Measurements from ENCODE around the gene ALKBH5.
A peak's percentile ranks its signal among the peaks of the same experiment; 100 is the strongest.

ALKBH5 gene

DNA sequence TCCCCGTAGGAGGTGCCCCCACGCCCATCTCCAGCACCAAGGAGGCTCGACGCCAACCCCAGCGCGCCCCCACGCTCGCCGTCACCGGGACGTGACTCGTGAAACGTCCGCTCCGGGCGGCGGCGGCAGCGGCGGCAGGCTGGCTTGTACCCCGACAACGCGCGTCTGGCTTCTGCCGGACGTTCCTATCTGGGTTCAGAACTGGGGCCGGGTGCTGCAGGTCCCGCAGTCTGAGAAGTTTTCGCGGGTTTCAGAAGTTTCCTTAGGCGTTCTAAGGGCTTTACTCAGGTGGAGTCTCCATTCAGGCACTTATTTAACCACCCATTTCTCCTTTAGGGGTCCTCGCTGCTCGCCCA, 672 bp upstream of the ALKBH5 start (continued):
- TF ChIP-seq, protein P1, sequence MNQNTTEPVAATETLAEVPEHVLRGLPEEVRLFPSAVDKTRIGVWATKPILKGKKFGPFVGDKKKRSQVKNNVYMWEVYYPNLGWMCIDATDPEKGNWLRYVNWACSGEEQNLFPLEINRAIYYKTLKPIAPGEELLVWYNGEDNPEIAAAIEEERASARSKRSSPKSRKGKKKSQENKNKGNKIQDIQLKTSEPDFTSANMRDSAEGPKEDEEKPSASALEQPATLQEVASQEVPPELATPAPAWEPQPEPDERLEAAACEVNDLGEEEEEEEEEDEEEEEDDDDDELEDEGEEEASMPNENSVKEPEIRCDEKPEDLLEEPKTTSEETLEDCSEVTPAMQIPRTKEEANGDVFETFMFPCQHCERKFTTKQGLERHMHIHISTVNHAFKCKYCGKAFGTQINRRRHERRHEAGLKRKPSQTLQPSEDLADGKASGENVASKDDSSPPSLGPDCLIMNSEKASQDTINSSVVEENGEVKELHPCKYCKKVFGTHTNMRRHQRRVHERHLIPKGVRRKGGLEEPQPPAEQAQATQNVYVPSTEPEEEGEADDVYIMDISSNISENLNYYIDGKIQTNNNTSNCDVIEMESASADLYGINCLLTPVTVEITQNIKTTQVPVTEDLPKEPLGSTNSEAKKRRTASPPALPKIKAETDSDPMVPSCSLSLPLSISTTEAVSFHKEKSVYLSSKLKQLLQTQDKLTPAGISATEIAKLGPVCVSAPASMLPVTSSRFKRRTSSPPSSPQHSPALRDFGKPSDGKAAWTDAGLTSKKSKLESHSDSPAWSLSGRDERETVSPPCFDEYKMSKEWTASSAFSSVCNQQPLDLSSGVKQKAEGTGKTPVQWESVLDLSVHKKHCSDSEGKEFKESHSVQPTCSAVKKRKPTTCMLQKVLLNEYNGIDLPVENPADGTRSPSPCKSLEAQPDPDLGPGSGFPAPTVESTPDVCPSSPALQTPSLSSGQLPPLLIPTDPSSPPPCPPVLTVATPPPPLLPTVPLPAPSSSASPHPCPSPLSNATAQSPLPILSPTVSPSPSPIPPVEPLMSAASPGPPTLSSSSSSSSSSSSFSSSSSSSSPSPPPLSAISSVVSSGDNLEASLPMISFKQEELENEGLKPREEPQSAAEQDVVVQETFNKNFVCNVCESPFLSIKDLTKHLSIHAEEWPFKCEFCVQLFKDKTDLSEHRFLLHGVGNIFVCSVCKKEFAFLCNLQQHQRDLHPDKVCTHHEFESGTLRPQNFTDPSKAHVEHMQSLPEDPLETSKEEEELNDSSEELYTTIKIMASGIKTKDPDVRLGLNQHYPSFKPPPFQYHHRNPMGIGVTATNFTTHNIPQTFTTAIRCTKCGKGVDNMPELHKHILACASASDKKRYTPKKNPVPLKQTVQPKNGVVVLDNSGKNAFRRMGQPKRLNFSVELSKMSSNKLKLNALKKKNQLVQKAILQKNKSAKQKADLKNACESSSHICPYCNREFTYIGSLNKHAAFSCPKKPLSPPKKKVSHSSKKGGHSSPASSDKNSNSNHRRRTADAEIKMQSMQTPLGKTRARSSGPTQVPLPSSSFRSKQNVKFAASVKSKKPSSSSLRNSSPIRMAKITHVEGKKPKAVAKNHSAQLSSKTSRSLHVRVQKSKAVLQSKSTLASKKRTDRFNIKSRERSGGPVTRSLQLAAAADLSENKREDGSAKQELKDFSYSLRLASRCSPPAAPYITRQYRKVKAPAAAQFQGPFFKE (tag by site-specific recombination; IDR thresholded peaks at IDR 0.05; ENCODE audit: borderline replicate concordance) = no peak
- TF ChIP-seq IKZF3 (tag by site-specific recombination; IDR thresholded peaks at IDR 0.05) (0 out of 2 replicates have a peak, but pooled peaks have one; percentile 46), ZFP37 (tag by site-specific recombination; IDR thresholded peaks at IDR 0.05) (no peak), ZNF155 (tag by site-specific recombination; IDR thresholded peaks at IDR 0.05) (no peak), HOXD13 (CRISPR knock-in tag; IDR thresholded peaks at IDR 0.05; ENCODE audit: borderline replicate concordance) (no peak), ZNF513 (tag by site-specific recombination; IDR thresholded peaks at IDR 0.05) (no peak), ZNF777 (tag by site-specific recombination; IDR thresholded peaks at IDR 0.05; ENCODE audit: borderline replicate concordance) (peak; percentile 95; the same call in 1 of the 2 replicates), ZNF837 (tag by site-specific recombination; IDR thresholded peaks at IDR 0.05) (no peak), INSM2 (tag by site-specific recombination; IDR thresholded peaks at IDR 0.05) (no peak; the same call in 1 of the 2 replicates), ZNF501 (tag by site-specific recombination; IDR thresholded peaks at IDR 0.05) (peak; percentile 43; the same call in 1 of the 2 replicates), EGR2 (tag by site-specific recombination; IDR thresholded peaks at IDR 0.05; ENCODE audit: low read depth) (peak; percentile 93), FEZF1 (tag by site-specific recombination; IDR thresholded peaks at IDR 0.05) (no peak), ZNF629 (tag by site-specific recombination; IDR thresholded peaks at IDR 0.05) (peak; percentile 67; the same call in 1 of the 2 replicates), ZFHX2 (tag by site-specific recombination; conservative IDR thresholded peaks at IDR 0.05) (peak; percentile 93), GLIS2 (tag by site-specific recombination; IDR thresholded peaks at IDR 0.05) (peak; percentile 95), REPIN1 (tag by site-specific recombination; IDR thresholded peaks at IDR 0.05; ENCODE audit: low read depth) (no peak), KLF16 (tag by site-specific recombination; IDR thresholded peaks at IDR 0.05) (peak; percentile 50; the same call in 1 of the 2 replicates), GLI2 (tag by site-specific recombination; IDR thresholded peaks at IDR 0.05; ENCODE audit: borderline replicate concordance, low read depth) (no peak; the same call in 1 of the 2 replicates), ZNF610 (tag by site-specific recombination; IDR thresholded peaks at IDR 0.05; ENCODE audit: borderline replicate concordance) (no peak)
- TF ChIP-seq, protein P2, sequence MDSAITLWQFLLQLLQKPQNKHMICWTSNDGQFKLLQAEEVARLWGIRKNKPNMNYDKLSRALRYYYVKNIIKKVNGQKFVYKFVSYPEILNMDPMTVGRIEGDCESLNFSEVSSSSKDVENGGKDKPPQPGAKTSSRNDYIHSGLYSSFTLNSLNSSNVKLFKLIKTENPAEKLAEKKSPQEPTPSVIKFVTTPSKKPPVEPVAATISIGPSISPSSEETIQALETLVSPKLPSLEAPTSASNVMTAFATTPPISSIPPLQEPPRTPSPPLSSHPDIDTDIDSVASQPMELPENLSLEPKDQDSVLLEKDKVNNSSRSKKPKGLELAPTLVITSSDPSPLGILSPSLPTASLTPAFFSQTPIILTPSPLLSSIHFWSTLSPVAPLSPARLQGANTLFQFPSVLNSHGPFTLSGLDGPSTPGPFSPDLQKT (IDR thresholded peaks at IDR 0.05; ENCODE audit: borderline replicate concordance, low read depth, low read length) = no peak
- TF ChIP-seq, protein P3, sequence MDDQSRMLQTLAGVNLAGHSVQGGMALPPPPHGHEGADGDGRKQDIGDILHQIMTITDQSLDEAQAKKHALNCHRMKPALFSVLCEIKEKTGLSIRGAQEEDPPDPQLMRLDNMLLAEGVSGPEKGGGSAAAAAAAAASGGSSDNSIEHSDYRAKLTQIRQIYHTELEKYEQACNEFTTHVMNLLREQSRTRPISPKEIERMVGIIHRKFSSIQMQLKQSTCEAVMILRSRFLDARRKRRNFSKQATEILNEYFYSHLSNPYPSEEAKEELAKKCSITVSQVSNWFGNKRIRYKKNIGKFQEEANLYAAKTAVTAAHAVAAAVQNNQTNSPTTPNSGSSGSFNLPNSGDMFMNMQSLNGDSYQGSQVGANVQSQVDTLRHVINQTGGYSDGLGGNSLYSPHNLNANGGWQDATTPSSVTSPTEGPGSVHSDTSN (CRISPR knock-in tag; IDR thresholded peaks at IDR 0.05) = no peak
- TF ChIP-seq, protein P4, sequence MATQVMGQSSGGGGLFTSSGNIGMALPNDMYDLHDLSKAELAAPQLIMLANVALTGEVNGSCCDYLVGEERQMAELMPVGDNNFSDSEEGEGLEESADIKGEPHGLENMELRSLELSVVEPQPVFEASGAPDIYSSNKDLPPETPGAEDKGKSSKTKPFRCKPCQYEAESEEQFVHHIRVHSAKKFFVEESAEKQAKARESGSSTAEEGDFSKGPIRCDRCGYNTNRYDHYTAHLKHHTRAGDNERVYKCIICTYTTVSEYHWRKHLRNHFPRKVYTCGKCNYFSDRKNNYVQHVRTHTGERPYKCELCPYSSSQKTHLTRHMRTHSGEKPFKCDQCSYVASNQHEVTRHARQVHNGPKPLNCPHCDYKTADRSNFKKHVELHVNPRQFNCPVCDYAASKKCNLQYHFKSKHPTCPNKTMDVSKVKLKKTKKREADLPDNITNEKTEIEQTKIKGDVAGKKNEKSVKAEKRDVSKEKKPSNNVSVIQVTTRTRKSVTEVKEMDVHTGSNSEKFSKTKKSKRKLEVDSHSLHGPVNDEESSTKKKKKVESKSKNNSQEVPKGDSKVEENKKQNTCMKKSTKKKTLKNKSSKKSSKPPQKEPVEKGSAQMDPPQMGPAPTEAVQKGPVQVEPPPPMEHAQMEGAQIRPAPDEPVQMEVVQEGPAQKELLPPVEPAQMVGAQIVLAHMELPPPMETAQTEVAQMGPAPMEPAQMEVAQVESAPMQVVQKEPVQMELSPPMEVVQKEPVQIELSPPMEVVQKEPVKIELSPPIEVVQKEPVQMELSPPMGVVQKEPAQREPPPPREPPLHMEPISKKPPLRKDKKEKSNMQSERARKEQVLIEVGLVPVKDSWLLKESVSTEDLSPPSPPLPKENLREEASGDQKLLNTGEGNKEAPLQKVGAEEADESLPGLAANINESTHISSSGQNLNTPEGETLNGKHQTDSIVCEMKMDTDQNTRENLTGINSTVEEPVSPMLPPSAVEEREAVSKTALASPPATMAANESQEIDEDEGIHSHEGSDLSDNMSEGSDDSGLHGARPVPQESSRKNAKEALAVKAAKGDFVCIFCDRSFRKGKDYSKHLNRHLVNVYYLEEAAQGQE (tag by site-specific recombination; IDR thresholded peaks at IDR 0.05) = peak; percentile 52; the same call in 1 of the 2 replicates
- TF ChIP-seq, protein P5, sequence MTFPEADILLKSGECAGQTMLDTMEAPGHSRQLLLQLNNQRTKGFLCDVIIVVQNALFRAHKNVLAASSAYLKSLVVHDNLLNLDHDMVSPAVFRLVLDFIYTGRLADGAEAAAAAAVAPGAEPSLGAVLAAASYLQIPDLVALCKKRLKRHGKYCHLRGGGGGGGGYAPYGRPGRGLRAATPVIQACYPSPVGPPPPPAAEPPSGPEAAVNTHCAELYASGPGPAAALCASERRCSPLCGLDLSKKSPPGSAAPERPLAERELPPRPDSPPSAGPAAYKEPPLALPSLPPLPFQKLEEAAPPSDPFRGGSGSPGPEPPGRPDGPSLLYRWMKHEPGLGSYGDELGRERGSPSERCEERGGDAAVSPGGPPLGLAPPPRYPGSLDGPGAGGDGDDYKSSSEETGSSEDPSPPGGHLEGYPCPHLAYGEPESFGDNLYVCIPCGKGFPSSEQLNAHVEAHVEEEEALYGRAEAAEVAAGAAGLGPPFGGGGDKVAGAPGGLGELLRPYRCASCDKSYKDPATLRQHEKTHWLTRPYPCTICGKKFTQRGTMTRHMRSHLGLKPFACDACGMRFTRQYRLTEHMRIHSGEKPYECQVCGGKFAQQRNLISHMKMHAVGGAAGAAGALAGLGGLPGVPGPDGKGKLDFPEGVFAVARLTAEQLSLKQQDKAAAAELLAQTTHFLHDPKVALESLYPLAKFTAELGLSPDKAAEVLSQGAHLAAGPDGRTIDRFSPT (tag by site-specific recombination; IDR thresholded peaks at IDR 0.05) = peak; percentile 75; the same call in 1 of the 2 replicates

All from HEK293 (cell line).